Measurements from ENCODE around the gene SLC22A31. TPM values are rescaled to one million over a fixed set of nuclear protein-coding genes. Genes with fewer than 3 reads are reported as not detected.

Gene SLC22A31
- total RNA-seq, 1 donor from 2014 or later = not detected

DNA sequence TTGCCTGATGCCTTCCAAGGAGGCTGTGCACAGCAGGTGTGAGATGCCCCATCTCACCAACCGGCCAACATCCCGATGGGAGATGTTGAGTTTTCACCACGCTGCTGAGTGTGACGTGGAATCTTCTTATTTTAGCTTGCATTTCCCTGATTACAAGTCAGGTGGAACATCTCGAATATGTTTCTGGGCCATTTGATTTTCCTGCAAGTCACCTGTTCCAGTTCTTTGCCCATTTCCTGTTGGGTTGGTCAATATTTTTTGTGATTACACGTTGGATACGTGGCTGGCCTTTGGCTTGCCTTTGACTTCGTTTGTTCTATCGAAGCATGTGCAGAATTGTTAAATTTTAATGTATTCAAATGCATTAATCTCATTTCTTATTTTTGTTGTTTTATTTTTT lies 37.0 kb downstream of the SLC22A31 start:
- TF ChIP-seq, protein P1, sequence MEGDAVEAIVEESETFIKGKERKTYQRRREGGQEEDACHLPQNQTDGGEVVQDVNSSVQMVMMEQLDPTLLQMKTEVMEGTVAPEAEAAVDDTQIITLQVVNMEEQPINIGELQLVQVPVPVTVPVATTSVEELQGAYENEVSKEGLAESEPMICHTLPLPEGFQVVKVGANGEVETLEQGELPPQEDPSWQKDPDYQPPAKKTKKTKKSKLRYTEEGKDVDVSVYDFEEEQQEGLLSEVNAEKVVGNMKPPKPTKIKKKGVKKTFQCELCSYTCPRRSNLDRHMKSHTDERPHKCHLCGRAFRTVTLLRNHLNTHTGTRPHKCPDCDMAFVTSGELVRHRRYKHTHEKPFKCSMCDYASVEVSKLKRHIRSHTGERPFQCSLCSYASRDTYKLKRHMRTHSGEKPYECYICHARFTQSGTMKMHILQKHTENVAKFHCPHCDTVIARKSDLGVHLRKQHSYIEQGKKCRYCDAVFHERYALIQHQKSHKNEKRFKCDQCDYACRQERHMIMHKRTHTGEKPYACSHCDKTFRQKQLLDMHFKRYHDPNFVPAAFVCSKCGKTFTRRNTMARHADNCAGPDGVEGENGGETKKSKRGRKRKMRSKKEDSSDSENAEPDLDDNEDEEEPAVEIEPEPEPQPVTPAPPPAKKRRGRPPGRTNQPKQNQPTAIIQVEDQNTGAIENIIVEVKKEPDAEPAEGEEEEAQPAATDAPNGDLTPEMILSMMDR (IDR thresholded peaks at IDR 0.05) = no peak
- H3K36me3 Mint-ChIP-seq (ENCODE audit: unreplicated experiment) = no peaks in the 10 kb centered on the region
- no peak overlapping the region for H3K4me3 Mint-ChIP-seq (ENCODE audit: unreplicated experiment)
- H3K4me1 Mint-ChIP-seq (ENCODE audit: unreplicated experiment) = peaks cover 2% of the 10 kb centered on the region
- peaks cover 9% of the 10 kb centered on the region for H3K27me3 Mint-ChIP-seq (ENCODE audit: unreplicated experiment)
- DNase-seq (ENCODE audit: extremely low spot score, unreplicated experiment) = no peak
- H3K9me3 Mint-ChIP-seq (ENCODE audit: unreplicated experiment) = no peaks in the 10 kb centered on the region
- H3K27ac Mint-ChIP-seq (ENCODE audit: unreplicated experiment) = no peak overlapping the region

DNA sequence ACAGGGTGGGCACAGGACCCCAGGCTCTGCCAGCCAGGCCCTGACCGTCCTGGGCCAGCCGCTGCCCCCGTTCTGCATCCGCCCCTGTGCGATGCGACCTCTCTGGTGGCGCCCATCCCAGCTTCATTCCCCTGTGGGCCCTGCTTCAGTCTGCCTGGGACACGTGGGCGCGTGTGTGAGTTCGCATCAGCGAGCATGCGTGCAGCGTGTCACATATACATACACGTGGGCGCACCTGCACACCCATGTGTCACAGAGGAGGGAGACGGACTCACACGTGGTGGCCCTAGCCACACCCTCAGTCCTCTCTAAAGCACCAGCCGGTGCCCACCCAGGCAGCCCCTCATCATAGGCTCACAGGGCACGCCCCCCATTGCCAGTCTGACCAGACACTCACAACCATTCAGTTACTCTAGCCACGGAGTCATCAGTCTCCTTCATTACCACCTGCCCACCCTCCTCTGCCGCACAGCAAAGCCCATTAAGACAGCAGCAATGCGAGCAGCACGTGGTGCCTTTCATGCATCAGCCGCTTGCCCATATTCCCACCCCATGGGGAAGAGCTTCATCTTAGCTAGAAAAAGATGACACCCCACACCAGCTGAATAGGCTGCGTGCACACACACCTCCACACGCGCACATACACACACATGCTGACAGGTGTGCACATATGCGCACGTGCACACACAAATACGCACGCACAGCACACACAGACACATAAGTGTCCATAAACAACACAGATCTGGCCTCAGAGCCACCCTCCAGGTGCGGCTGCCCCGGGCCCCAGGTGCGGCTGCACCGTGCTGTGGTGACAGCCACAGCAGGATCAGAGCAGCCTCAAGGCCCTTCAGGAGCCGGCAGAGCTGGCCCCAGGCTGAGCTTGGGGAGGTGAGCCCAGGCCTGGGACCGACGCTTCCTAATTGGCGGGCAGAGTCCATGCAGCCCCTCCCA lies 38.3 kb downstream of the SLC22A31 start:
- H3K4me3 Mint-ChIP-seq (ENCODE audit: unreplicated experiment) = no peak overlapping the region
- H3K27me3 Mint-ChIP-seq (ENCODE audit: unreplicated experiment) = peaks cover 9% of the 10 kb centered on the region
- no peak overlapping the region for H3K27ac Mint-ChIP-seq (ENCODE audit: unreplicated experiment)
- no peak for DNase-seq (ENCODE audit: extremely low spot score, unreplicated experiment)
- H3K4me1 Mint-ChIP-seq (ENCODE audit: unreplicated experiment) = peaks cover 2% of the 10 kb centered on the region
- TF ChIP-seq, protein P1 (IDR thresholded peaks at IDR 0.05) = no peak
- no peaks in the 10 kb centered on the region for H3K9me3 Mint-ChIP-seq (ENCODE audit: unreplicated experiment)
- H3K36me3 Mint-ChIP-seq (ENCODE audit: unreplicated experiment) = no peaks in the 10 kb centered on the region

DNA sequence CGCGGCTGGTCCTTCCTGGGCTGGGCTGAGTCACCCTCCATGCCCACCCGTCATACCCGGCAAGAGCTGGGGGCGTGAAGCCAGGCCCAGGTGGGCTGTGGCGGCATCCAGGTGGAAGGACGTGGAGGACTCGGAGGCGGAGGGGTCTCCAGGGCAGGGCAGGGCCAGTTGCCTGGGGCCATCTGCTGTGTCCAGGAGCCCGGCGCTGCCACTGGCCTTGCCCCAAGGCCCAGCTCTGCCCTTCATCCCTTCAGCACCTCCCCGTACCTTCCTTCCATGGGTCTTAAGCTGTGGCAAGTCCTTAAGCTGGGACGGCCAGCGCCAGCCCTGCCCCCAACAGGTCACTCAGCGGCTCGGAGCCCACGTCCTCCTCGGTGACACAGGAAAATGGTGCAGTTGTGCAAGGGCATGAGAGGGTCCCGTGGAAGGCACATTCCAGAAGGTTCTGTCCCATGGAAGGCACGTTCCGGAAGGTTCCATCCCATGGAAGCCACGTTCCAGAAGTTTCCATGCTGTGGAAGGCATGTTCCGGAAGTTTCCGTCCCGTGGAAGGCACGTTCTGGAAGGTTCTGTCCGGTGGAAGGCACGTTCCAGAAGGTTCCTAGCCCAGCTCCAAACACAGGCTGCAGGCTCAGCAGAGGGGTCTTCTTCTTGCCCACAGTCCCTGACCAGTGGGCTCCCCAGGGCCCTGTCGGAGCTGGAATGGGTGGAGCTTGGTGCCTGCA lies 39.2 kb downstream of the SLC22A31 start:
- Mint-ChIP-seq H3K4me1 (ENCODE audit: unreplicated experiment) (no peaks in the 10 kb centered on the region), H3K4me3 (ENCODE audit: unreplicated experiment) (no peak overlapping the region), H3K27me3 (ENCODE audit: unreplicated experiment) (peaks cover 3% of the 10 kb centered on the region), H3K36me3 (ENCODE audit: unreplicated experiment) (no peaks in the 10 kb centered on the region), H3K9me3 (ENCODE audit: unreplicated experiment) (no peaks in the 10 kb centered on the region), H3K27ac (ENCODE audit: unreplicated experiment) (no peak overlapping the region)
- no peak for DNase-seq (ENCODE audit: extremely low spot score, unreplicated experiment)
- TF ChIP-seq, protein P1 (IDR thresholded peaks at IDR 0.05) = no peak

DNA sequence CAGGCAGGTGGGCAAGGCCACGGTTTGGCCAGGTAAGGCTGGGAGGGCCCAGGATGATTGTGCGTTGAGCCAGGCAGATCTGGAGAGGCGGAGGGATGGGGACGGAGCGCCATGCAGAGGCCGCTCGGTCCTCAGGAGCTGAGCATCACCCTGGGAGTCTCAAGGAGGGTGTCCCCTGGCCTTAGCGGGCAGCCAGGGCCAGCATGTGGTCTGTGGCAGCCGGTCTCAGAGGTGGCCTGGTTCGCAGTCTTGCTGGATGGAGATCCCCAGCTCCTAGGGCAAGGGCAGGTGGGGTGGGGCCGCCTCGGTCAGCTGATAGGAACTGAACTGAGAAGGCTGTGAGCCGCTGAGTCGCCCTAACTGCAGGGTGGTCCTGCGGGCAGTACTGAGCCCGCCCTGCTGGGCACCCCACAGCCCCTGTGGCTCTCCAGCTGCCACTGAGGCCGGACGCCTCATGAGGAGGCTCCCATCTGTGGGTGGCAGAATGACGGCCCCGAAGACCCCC lies 40.4 kb downstream of the SLC22A31 start:
- no peak overlapping the region for H3K4me3 Mint-ChIP-seq (ENCODE audit: unreplicated experiment)
- peaks cover 11% of the 10 kb centered on the region for H3K4me1 Mint-ChIP-seq (ENCODE audit: unreplicated experiment)
- no peak for DNase-seq (ENCODE audit: extremely low spot score, unreplicated experiment)
- H3K36me3 Mint-ChIP-seq (ENCODE audit: unreplicated experiment) = no peaks in the 10 kb centered on the region
- H3K9me3 Mint-ChIP-seq (ENCODE audit: unreplicated experiment) = no peaks in the 10 kb centered on the region
- TF ChIP-seq, protein P1 (IDR thresholded peaks at IDR 0.05) = no peak
- no peak overlapping the region for H3K27ac Mint-ChIP-seq (ENCODE audit: unreplicated experiment)
- H3K27me3 Mint-ChIP-seq (ENCODE audit: unreplicated experiment) = peaks cover 3% of the 10 kb centered on the region
